ENCODE results near the gene HOXA10. TPM values are rescaled to one million over a fixed set of nuclear protein-coding genes. Genes with fewer than 3 reads are reported as not detected.

HOXA10 gene
- total RNA-seq, 1 donor from 2014 or later = 0.12 TPM

DNA sequence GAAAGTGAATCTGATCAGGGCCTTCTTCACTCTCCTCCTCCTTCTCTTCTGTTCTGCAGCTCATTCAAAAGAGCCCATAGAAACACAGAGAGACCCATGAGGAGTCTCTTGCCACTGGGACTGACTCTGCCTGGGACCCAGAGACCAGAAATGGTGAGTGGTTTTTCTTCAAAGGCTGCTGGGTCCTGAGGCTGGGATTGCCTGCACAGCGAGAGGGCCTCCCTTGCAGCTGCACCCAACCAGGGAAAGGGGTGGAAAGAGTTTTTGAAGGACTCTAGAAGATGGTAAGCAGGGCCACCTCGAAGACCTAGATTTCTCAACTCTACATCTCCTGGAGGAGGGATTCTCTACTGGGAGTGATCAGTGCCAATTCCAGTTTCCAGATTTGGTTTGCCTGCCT, 41.2 kb upstream of the HOXA10 start:
- Mint-ChIP-seq H3K4me3 (ENCODE audit: unreplicated experiment) (no peak overlapping the region), H3K27ac (ENCODE audit: unreplicated experiment) (no peak overlapping the region), H3K4me1 (ENCODE audit: low read depth) (peaks cover 9% of the 10 kb centered on the region), H3K36me3 (ENCODE audit: low read depth) (no peaks in the 10 kb centered on the region), H3K9me3 (ENCODE audit: low read depth) (no peaks in the 10 kb centered on the region), H3K27me3 (ENCODE audit: low read depth) (peaks cover 72% of the 10 kb centered on the region)
- TF ChIP-seq CTCF (IDR thresholded peaks at IDR 0.05) = no peak
- DNase-seq (ENCODE audit: low spot score) = no peak

DNA sequence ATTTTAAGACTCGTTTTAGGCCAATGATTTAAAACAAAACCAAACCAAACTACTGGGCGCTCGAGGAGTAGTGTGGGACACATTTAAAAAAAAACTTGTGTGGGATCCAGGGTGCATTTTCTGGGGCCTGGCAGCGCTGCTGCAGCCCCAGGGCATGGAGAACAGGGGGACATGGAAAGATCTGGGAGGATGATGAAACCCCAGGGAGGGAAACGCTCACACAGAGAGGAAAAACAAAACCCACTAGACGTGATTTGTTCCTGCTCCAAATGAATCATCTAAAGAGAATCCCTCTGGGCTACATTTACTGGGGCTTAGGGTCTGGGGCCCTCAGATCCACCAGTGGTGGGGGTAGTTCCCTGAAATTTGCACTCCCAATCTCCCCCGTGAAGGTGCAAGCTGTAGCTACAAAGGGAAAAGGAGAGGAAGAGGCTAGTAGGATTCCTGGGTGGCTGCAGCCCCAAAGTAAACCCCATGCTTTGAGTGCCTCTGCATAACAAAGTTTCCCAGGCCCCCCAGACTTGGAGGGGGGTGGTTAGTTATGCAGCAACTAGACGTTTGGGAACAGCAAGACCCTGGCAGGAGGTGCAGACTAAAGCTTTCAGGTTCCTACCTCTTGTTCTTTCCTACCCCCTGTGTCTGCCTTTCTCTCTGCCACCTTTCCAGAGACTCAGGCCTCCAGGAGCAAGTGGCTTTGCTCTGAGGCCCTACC, 40.3 kb upstream of the HOXA10 start:
- H3K4me3 Mint-ChIP-seq (ENCODE audit: unreplicated experiment) = no peak overlapping the region
- H3K36me3 Mint-ChIP-seq (ENCODE audit: low read depth) = no peaks in the 10 kb centered on the region
- no peaks in the 10 kb centered on the region for H3K9me3 Mint-ChIP-seq (ENCODE audit: low read depth)
- no peak for DNase-seq (ENCODE audit: low spot score)
- TF ChIP-seq CTCF (IDR thresholded peaks at IDR 0.05) = no peak
- peaks cover 11% of the 10 kb centered on the region for H3K4me1 Mint-ChIP-seq (ENCODE audit: low read depth)
- peaks cover 72% of the 10 kb centered on the region for H3K27me3 Mint-ChIP-seq (ENCODE audit: low read depth)
- no peak overlapping the region for H3K27ac Mint-ChIP-seq (ENCODE audit: unreplicated experiment)

- Mint-ChIP-seq H3K36me3 (ENCODE audit: low read depth) (no peaks in the 10 kb centered on the region), H3K9me3 (ENCODE audit: low read depth) (no peaks in the 10 kb centered on the region), H3K4me1 (ENCODE audit: low read depth) (peaks cover 11% of the 10 kb centered on the region), H3K27ac (ENCODE audit: unreplicated experiment) (no peak overlapping the region), H3K4me3 (ENCODE audit: unreplicated experiment) (no peak overlapping the region), H3K27me3 (ENCODE audit: low read depth) (peaks cover 74% of the 10 kb centered on the region)
- no peak for TF ChIP-seq CTCF (IDR thresholded peaks at IDR 0.05)
- DNase-seq (ENCODE audit: low spot score) = no peak
Measured at GRCh38 chr7:27213433-27214238, 39.5 kb upstream of the HOXA10 start.

DNA sequence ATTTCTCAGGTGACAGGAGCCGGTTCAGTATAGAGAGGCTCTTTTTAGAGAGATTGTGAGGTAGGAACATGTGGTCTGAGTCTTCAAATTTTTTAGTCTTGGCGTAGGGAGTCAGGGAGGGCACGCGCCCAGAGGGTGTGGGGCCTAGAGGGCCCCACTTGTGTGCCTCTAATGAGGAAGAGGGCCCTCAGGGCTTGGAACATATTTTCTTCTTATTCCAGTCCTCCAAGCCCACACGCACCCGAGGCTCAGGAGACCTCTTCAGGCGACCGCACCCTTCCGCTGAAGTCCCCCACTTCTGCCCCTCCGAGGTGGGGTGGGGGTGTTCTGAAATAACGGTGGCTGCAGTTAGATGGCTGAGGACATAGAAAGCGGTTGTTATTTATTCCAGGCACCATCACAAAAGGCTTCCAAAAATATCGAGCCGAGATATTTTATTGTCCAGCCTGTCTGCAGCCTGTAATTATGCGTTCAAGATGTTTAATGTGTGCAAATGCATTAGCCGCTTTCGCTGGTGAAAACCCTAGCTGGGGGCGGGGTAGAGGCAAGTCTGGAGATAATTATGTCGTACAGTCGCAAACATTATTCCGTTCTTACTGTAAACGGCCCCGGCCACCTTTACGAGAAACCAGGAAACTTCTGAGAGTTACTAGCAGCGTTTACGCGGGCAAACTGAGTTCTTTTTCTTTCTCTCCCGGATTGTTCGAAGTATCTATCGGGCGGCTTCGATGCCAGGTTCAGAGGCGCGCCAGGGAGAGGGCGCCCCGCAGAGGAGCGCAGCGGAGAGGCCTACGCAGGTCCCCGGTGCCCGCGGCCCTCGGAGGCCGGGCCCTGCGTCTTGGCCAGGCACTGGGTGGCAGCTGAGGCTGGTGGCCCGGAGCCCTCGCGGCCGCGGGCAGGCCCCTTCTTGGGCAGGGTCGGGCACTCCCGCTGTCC, 38.6 kb upstream of the HOXA10 start:
- no peaks in the 10 kb centered on the region for H3K36me3 Mint-ChIP-seq (ENCODE audit: low read depth)
- H3K4me3 Mint-ChIP-seq (ENCODE audit: unreplicated experiment) = no peak overlapping the region
- H3K27ac Mint-ChIP-seq (ENCODE audit: unreplicated experiment) = no peak overlapping the region
- no peaks in the 10 kb centered on the region for H3K9me3 Mint-ChIP-seq (ENCODE audit: low read depth)
- DNase-seq (ENCODE audit: low spot score) = no peak
- peaks cover 11% of the 10 kb centered on the region for H3K4me1 Mint-ChIP-seq (ENCODE audit: low read depth)
- TF ChIP-seq CTCF (IDR thresholded peaks at IDR 0.05) = peak; percentile 15
- H3K27me3 Mint-ChIP-seq (ENCODE audit: low read depth) = peaks cover 81% of the 10 kb centered on the region

GRCh38 chr7:27211764-27212204, 37.7 kb upstream of the HOXA10 start:
- no peak for DNase-seq (ENCODE audit: low spot score)
- H3K27ac Mint-ChIP-seq (ENCODE audit: unreplicated experiment) = no peak overlapping the region
- no peak for TF ChIP-seq CTCF (IDR thresholded peaks at IDR 0.05)
- no peaks in the 10 kb centered on the region for H3K9me3 Mint-ChIP-seq (ENCODE audit: low read depth)
- peaks cover 11% of the 10 kb centered on the region for H3K4me1 Mint-ChIP-seq (ENCODE audit: low read depth)
- H3K4me3 Mint-ChIP-seq (ENCODE audit: unreplicated experiment) = no peak overlapping the region
- H3K27me3 Mint-ChIP-seq (ENCODE audit: low read depth) = peaks cover 83% of the 10 kb centered on the region
- H3K36me3 Mint-ChIP-seq (ENCODE audit: low read depth) = no peaks in the 10 kb centered on the region

All from chondrocyte (in vitro differentiated cells).